ENCODE data around the gene ASXL1.

ASXL1 gene

GRCh38 chr20:32441638-32442037 is 83.5 kb downstream of the ASXL1 start:
- no peak for DNase-seq (ENCODE audit: low read depth)

GRCh38 chr20:32442630-32443373 is 84.7 kb downstream of the ASXL1 start:
- DNase-seq (ENCODE audit: low read depth), result no peak

- DNase-seq (ENCODE audit: low read depth), result no peak
These were observed 85.3 kb downstream of the ASXL1 start for GRCh38 chr20:32443386-32443974.

GRCh38 chr20:32444474-32445220 is 86.5 kb downstream of the ASXL1 start:
- DNase-seq (ENCODE audit: low read depth), result no peak

GRCh38 chr20:32445539-32446273 is 87.6 kb downstream of the ASXL1 start:
- DNase-seq (ENCODE audit: low read depth), result no peak

GRCh38 chr20:32446301-32447100 is 88.4 kb downstream of the ASXL1 start:
- DNase-seq (ENCODE audit: low read depth), result no peak

- DNase-seq (ENCODE audit: low read depth), result no peak
These were observed 89.3 kb downstream of the ASXL1 start for GRCh38 chr20:32447136-32448027.

- no peak for DNase-seq (ENCODE audit: low read depth)
These were observed 90.3 kb downstream of the ASXL1 start for GRCh38 chr20:32448306-32449056.

GRCh38 chr20:32449057-32449889 is 91.1 kb downstream of the ASXL1 start:
- no peak for DNase-seq (ENCODE audit: low read depth)

GRCh38 chr20:32449890-32450401 is 91.8 kb downstream of the ASXL1 start:
- no peak for DNase-seq (ENCODE audit: low read depth)

- no peak for DNase-seq (ENCODE audit: low read depth)
These were observed 92.4 kb downstream of the ASXL1 start for GRCh38 chr20:32450484-32451061.

GRCh38 chr20:32451340-32451681 is 93.2 kb downstream of the ASXL1 start:
- DNase-seq (ENCODE audit: low read depth), result no peak

GRCh38 chr20:32451682-32452461 is 93.7 kb downstream of the ASXL1 start:
- no peak for DNase-seq (ENCODE audit: low read depth)

GRCh38 chr20:32452776-32453466 is 94.8 kb downstream of the ASXL1 start:
- no peak for DNase-seq (ENCODE audit: low read depth)

GRCh38 chr20:32453467-32454163 is 95.5 kb downstream of the ASXL1 start:
- DNase-seq (ENCODE audit: low read depth), result no peak
